CD4-positive, alpha-beta memory T cell (primary cell): ENCODE measurements around the gene PIGS. TPM values are rescaled to one million over a fixed set of nuclear protein-coding genes. Genes with fewer than 3 reads are reported as not detected.

Experiments
- CTCF ChIA-PET: fragments of 350-600 bp; sonication (Branson Sonifier 250); formaldehyde crosslinking; loops from one replicate; lab custom pipeline; 2021; ENCODE audit warnings: inconsistent platforms; ENCODE audit not compliant: partially characterized antibody; lab: Charles Lee
- POLR2A ChIA-PET: fragments of 350-600 bp; sonication (Branson Sonifier 250); formaldehyde crosslinking; loops from one replicate; lab custom pipeline; 2021; ENCODE audit not compliant: partially characterized antibody; lab: Charles Lee
- DNase-seq, 5 donors: peaks; one replicate each; pipeline versions ENCODE4 v3.0.0 to v3.0.0-alpha.2; 2020 to 2022; ENCODE audit warnings: mixed read lengths in 1 of 5
- H3K27ac ChIP-seq: one replicate; pipeline ENCODE4 v1.7.0; 2013; ENCODE audit warnings: low read depth, low read length
- H3K27me3 ChIP-seq: 2 replicates; pipeline ENCODE4 v1.7.0; 2013; ENCODE audit warnings: mild to moderate bottlenecking, low read length, moderate library complexity; ENCODE audit not compliant: insufficient read depth
- H3K36me3 ChIP-seq: 2 replicates; pipeline ENCODE4 v1.7.0; 2013; ENCODE audit warnings: mild to moderate bottlenecking, low read length, moderate library complexity; ENCODE audit not compliant: insufficient read depth
- H3K4me1 ChIP-seq: 2 replicates; pipeline ENCODE4 v1.7.0; 2013; ENCODE audit warnings: mild to moderate bottlenecking, low read length, moderate library complexity; ENCODE audit not compliant: insufficient read depth
- H3K4me3 ChIP-seq, 2 donors: one replicate each; pipeline ENCODE4 v1.7.0; 2013; ENCODE audit warnings: low read length in 2 of 2, mild to moderate bottlenecking in 1 of 2
- H3K9me3 ChIP-seq, 2 donors: one replicate each; pipeline ENCODE4 v1.7.0; 2013; ENCODE audit warnings: low read length in 2 of 2, control low read depth in 1 of 2; ENCODE audit not compliant: control insufficient read depth in 1 of 2
- H3K27ac Mint-ChIP-seq, 7 donors: one replicate each; pipeline ENCODE4 v1.8.0; 2020 to 2021; ENCODE audit warnings: mixed read lengths in 7 of 7, mild to moderate bottlenecking in 6 of 7, inconsistent platforms in 3 of 7, moderate library complexity in 3 of 7
- H3K27me3 Mint-ChIP-seq, 2 donors: one replicate each; pipeline ENCODE4 v1.8.0; 2020 to 2021; ENCODE audit warnings: mixed read lengths in 2 of 2
- H3K36me3 Mint-ChIP-seq, 2 donors: one replicate each; pipeline ENCODE4 v1.8.0; 2020 to 2021; ENCODE audit warnings: mixed read lengths in 2 of 2, inconsistent platforms in 1 of 2, mild to moderate bottlenecking in 1 of 2
- H3K4me1 Mint-ChIP-seq, 4 donors: one replicate each; pipeline ENCODE4 v1.8.0; 2020 to 2021; ENCODE audit warnings: mixed read lengths in 4 of 4, mild to moderate bottlenecking in 1 of 4
- H3K4me3 Mint-ChIP-seq, 8 donors: one replicate each; pipeline ENCODE4 v1.8.0; 2020 to 2021; ENCODE audit warnings: mixed read lengths in 8 of 8, mild to moderate bottlenecking in 7 of 8, moderate library complexity in 6 of 8, inconsistent platforms in 3 of 8
- H3K9me3 Mint-ChIP-seq, 8 donors: one replicate each; pipeline ENCODE4 v1.8.0; 2020 to 2021; ENCODE audit warnings: mixed read lengths in 8 of 8, mild to moderate bottlenecking in 5 of 8, inconsistent platforms in 3 of 8, moderate library complexity in 1 of 8
- intact Hi-C: fragments of 100-400 bp; cut with micrococcal nuclease; formaldehyde crosslinking; loops from one replicate; pipeline ENCODE4 v1.15.1; 2023
- polyA plus RNA-seq, 2 donors: library from polyadenylated mRNA; unstranded; fragments of 300-500 nt; fragmentation: Illumina TruSeq; gene quantifications; one replicate each; pipeline ENCODE4 v1.2.3, GENCODE V29; 2021
- total RNA-seq, 2 experiments: library from RNA; stranded (reverse); gene quantifications; one replicate each; pipeline ENCODE4 v1.2.3, GENCODE V29; 2021

PIGS gene
- total and polyA plus RNA-seq, 4 experiments from 2014 or later = 57.3 to 69.8 (median 58.1) TPM

DNA sequence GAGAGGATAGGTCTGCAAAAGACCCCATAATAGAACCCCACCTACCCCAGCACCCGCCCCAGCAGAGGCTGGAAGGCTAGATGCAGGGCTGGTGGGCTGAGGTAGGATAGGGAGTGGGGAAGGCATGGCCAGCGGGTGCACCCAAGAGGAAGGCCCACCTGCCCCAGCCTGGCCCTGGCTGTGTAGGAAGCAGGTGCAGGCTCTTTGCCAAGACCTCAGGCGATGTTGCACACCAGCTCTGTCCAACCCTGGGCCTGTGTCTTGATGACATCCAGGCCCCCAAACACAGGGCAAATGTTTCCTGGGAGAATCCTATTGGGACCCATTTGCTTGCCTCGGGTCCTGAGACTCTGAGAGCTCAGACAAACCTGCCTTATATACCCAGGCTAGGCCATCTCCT, 31.1 kb downstream of the PIGS start:
- Histone ChIP-seq H3K36me3 (no peaks in the 10 kb centered on the region), H3K9me3 (no peaks in the 10 kb centered on the region), H3K27ac (no peak overlapping the region), H3K27me3 (no peaks in the 10 kb centered on the region), H3K4me1 (no peaks in the 10 kb centered on the region), H3K4me3 (no peak overlapping the region)
- ChIA-PET POLR2A (no interaction called here), CTCF (interaction anchor here (0.7 to 1.7 kb wide), 9 partner anchors 8 to 734 kb away, joined by 3 to 9 read pairs (median 3); partner anchors contain the start of gene PIGS)
- H3K4me1 Mint-ChIP-seq = peaks cover 0 to 2% (median 0%) of the 10 kb centered on the region in 4 donors
- intact Hi-C loops = loop anchor here (2.0 to 5.0 kb wide), 2 partner anchors 45 to 308 kb away; no protein-coding TSS in a partner anchor
- DNase-seq = no peak
- no peaks in the 10 kb centered on the region for H3K36me3 Mint-ChIP-seq
- H3K27me3 Mint-ChIP-seq = no peaks in the 10 kb centered on the region
- H3K4me3 Mint-ChIP-seq = no peak overlapping the region
- peak overlapping the region in 3 of 7 donors; percentile 52 to 70 (median 60) for H3K27ac Mint-ChIP-seq
- H3K9me3 Mint-ChIP-seq = no peaks in the 10 kb centered on the region

DNA sequence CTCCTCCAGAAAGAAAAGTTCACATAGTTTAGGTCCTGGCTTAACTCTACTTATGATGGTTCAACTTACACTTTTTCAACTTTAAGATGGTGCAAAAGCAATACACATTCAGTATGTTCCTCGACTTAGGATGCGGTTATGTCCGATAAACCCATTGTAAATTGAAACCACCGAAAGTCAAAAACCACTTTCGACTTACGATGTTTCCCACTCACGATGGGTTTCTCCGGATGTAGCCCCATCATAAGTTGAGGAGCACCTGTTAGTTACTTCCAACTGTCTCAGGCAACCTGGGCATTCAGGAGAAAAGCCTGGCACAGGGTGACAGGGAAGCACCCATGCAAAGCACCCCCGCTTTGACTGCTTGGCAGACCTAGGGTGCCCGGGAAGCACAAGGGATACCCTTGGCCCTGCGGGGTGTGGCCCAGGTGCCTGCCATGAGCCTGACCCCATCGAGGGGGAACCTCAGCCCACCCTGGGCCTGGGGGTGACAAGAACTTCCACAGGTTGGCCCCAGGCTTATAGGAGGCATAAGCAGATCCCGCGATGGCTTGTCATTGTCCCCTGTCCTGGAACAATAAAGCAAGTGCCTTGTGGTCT, 32.9 kb downstream of the PIGS start:
- Mint-ChIP-seq H3K27ac (no peak overlapping the region), H3K4me3 (no peak overlapping the region), H3K4me1 (no peaks in the 10 kb centered on the region), H3K27me3 (peaks cover 0 to 3% of the 10 kb centered on the region in 2 donors), H3K9me3 (no peaks in the 10 kb centered on the region), H3K36me3 (no peaks in the 10 kb centered on the region)
- ChIA-PET POLR2A (interaction anchor here (1.0 kb wide), 1 partner anchor 33 kb away, joined by 3 read pairs; the partner anchor contains the start of gene PIGS), CTCF (interaction anchor here (0.7 to 1.8 kb wide), 3 partner anchors 9 to 1205 kb away, joined by 3 to 11 read pairs (median 3); no protein-coding TSS in a partner anchor)
- H3K4me1 ChIP-seq = no peaks in the 10 kb centered on the region
- H3K4me3 ChIP-seq = no peak overlapping the region
- DNase-seq = no peak
- H3K27ac ChIP-seq = no peak overlapping the region
- no peaks in the 10 kb centered on the region for H3K36me3 ChIP-seq
- H3K27me3 ChIP-seq = no peaks in the 10 kb centered on the region
- intact Hi-C loops = no loop called here
- no peaks in the 10 kb centered on the region for H3K9me3 ChIP-seq

DNA sequence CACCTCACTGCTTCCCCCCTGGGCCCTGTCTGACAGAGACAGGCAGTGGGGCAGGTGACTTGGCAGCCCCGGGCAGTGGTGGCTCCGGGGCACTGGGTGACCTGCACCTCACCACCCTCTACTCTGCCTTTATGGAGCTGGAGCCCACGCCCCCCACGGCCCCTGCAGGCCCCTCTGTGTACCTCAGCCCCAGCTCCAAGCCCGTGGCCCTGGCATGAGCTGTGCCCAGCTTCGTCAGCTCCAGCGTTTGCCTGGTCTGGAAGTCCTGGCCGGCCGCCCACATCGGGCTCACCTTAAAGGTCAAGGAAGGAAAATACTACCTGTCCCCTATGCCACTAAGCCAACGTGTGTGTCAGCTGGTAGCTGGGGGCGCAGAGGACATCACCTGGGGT, 34.1 kb downstream of the PIGS start:
- ChIA-PET CTCF (interaction anchor here (1.8 kb wide), 1 partner anchor 11 kb away, joined by 11 read pairs; no protein-coding TSS in a partner anchor), POLR2A (interaction anchor here (0.8 to 1.0 kb wide), 2 partner anchors 34 to 62 kb away, joined by 3 read pairs; partner anchors contain the start of gene PIGS)
- H3K27ac Mint-ChIP-seq = no peak overlapping the region
- Histone ChIP-seq H3K4me1 (no peaks in the 10 kb centered on the region), H3K4me3 (no peak overlapping the region), H3K9me3 (no peaks in the 10 kb centered on the region), H3K27me3 (no peaks in the 10 kb centered on the region), H3K36me3 (no peaks in the 10 kb centered on the region), H3K27ac (no peak overlapping the region)
- no peaks in the 10 kb centered on the region for H3K4me1 Mint-ChIP-seq
- peaks cover 0 to 3% of the 10 kb centered on the region in 2 donors for H3K27me3 Mint-ChIP-seq
- H3K4me3 Mint-ChIP-seq = no peak overlapping the region
- intact Hi-C loops = no loop called here
- no peak for DNase-seq
- no peaks in the 10 kb centered on the region for H3K36me3 Mint-ChIP-seq
- no peaks in the 10 kb centered on the region for H3K9me3 Mint-ChIP-seq

DNA sequence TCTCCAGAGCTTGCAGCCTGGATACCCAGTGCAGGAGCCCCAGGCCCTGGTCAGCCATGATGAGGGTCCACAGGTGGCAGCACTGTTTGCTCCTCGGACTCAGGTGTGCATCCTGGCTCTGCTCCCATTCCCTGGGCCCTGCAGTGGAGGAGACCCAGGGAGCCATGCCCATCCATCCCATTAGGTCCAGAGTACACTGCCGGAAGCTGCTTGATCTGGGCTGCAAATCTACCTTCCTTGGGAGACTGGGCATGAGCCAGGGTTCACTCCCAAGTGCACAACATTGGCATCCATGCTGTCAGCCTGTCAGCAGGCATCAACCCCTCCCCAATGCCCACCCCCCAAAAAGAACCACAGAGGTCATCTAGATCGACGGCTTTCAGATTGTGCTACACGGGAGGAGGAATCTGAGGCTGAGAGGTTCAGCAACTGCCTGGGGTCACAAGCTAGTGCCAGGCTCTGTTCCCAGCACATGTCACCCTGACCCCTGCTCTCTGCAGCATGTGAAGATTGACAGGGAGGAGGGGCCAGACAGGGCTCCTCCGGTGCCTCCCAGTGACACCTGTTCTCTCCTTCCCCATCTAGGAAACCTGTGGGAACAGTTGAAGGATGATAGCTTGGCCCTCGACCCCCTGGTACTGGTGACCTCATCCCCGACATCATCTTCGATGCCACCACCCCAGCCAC, 34.6 kb downstream of the PIGS start:
- Histone ChIP-seq H3K4me3 (no peak overlapping the region), H3K36me3 (no peaks in the 10 kb centered on the region), H3K9me3 (no peaks in the 10 kb centered on the region), H3K27me3 (no peaks in the 10 kb centered on the region), H3K27ac (no peak overlapping the region), H3K4me1 (no peaks in the 10 kb centered on the region)
- POLR2A ChIA-PET = interaction anchor here (0.8 kb wide), 1 partner anchor 63 kb away, joined by 3 read pairs; no protein-coding TSS in a partner anchor
- CTCF ChIA-PET = interaction anchor here (1.8 kb wide), 1 partner anchor 11 kb away, joined by 11 read pairs; no protein-coding TSS in a partner anchor
- H3K4me3 Mint-ChIP-seq = no peak overlapping the region
- H3K4me1 Mint-ChIP-seq = no peaks in the 10 kb centered on the region
- DNase-seq = no peak
- no peaks in the 10 kb centered on the region for H3K36me3 Mint-ChIP-seq
- no peaks in the 10 kb centered on the region for H3K9me3 Mint-ChIP-seq
- peaks cover 0 to 3% of the 10 kb centered on the region in 2 donors for H3K27me3 Mint-ChIP-seq
- H3K27ac Mint-ChIP-seq = peak overlapping the region in 1 of 7 donors; percentile 47
- intact Hi-C loops = no loop called here

DNA sequence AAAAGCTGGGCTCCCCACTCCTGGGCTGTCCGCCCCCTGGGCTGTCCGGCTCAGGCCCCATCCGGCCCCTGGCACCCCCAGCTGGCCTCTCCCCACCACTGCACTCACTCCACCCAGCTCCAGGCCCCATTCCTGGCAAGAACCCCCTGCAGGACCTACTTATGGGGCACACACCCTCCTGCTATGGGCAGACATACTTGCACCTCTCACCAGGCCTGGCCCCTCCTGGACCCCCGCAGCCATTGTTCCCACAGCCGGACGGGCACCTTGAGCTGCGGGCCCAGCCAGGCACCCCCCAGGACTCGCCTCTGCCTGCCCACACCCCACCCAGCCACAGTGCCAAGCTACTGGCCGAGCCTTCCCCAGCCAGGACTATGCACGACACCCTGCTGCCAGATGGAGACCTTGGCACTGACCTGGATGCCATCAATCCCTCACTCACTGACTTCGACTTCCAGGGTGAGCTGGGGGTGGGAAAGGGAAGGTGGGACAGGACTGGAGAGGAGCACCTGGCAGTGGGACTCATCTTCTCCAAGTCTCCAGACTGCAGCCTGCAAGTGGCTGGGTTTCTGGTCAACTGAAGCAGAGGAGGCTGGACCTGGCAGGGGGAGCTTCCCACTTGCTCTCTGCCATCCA, 36.5 kb downstream of the PIGS start:
- H3K4me3 Mint-ChIP-seq = no peak overlapping the region
- POLR2A ChIA-PET = no interaction called here
- H3K27me3 ChIP-seq = no peaks in the 10 kb centered on the region
- H3K36me3 ChIP-seq = no peaks in the 10 kb centered on the region
- no peaks in the 10 kb centered on the region for H3K36me3 Mint-ChIP-seq
- H3K27ac Mint-ChIP-seq = no peak overlapping the region
- intact Hi-C loops = no loop called here
- no peak overlapping the region for H3K4me3 ChIP-seq
- peaks cover 1 to 3% of the 10 kb centered on the region in 2 donors for H3K27me3 Mint-ChIP-seq
- no peak for DNase-seq
- H3K4me1 ChIP-seq = no peaks in the 10 kb centered on the region
- no peak overlapping the region for H3K27ac ChIP-seq
- no peaks in the 10 kb centered on the region for H3K9me3 ChIP-seq
- CTCF ChIA-PET = no interaction called here
- no peaks in the 10 kb centered on the region for H3K4me1 Mint-ChIP-seq
- H3K9me3 Mint-ChIP-seq = no peaks in the 10 kb centered on the region

DNA sequence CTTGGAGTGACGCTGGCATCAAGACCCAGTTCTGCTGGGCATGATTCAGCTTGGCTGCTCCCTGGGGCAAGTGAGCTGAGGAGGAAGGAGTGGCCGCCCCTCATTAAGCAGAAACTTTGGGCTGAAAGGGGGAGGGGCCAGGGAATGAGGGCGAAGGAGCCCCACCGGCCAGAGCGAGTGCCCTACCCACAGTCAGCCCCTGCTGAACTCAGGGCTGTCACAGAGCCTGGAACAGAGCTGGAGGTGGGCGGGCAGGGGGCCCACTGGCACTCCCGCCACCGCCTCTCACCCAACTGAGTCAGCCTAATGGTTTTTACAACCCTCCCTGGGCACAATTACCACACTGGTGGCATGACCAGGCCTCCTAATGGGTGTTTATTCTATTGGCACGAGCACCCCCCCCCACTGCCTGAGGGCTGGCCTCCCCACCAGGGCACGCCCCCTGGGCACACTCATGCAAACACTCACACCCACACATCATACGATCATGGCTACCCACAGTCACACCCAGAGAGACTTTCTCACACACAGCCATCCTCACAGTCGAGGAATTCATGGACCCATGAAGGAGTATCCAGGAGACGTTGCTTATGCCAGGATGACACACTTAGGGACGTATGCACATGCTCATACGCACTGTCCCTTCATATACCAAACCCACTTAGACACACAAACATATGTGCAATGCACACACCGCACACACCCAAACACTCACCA, 38.1 kb downstream of the PIGS start:
- H3K36me3 ChIP-seq = no peaks in the 10 kb centered on the region
- no peak overlapping the region for H3K27ac ChIP-seq
- Mint-ChIP-seq H3K36me3 (no peaks in the 10 kb centered on the region), H3K4me3 (no peak overlapping the region), H3K4me1 (no peaks in the 10 kb centered on the region), H3K9me3 (no peaks in the 10 kb centered on the region), H3K27ac (no peak overlapping the region), H3K27me3 (peaks cover 1 to 3% of the 10 kb centered on the region in 2 donors)
- no peaks in the 10 kb centered on the region for H3K4me1 ChIP-seq
- intact Hi-C loops = no loop called here
- no peak for DNase-seq
- no peaks in the 10 kb centered on the region for H3K9me3 ChIP-seq
- ChIA-PET CTCF (no interaction called here), POLR2A (no interaction called here)
- H3K4me3 ChIP-seq = no peak overlapping the region
- no peaks in the 10 kb centered on the region for H3K27me3 ChIP-seq
